A549 (cell line): ENCODE data around the gene HLA-DMA. TPM values are rescaled to one million over a fixed set of nuclear protein-coding genes. Genes with fewer than 3 reads are reported as not detected.

ENCODE experiments used
- ATAC-seq, 2 experiments: fragments of 200-7000 bp in 1 of 2; fragments of >200 bp in 1 of 2; cut with Nextera tagmentation in 1 of 2; cut with Tn5 transposase in 1 of 2; 3 replicates each; pipeline versions ENCODE4 v1.8.0 to v1.9.1; 2018 to 2020; ENCODE audit warnings: mild to moderate bottlenecking in 1 of 2, moderate library complexity in 1 of 2
- CTCF ChIA-PET: fragments of 300-600 bp; sonication (Branson Sonifier 250); formaldehyde crosslinking; extraction: SDS; loops from one replicate; lab custom pipeline; 2021; ENCODE audit warnings: antibody characterized with exemption, inconsistent platforms; lab: Yijun Ruan, JAX
- POLR2A ChIA-PET: fragments of 350-600 bp; formaldehyde crosslinking; extraction: SDS; loops from one replicate; lab custom pipeline; 2021; ENCODE audit warnings: antibody characterized with exemption, inconsistent platforms; lab: Yijun Ruan, JAX
- DNase-seq, 2 experiments: peaks; one replicate each; pipeline versions ENCODE4 v3.0.0 to v3.0.0-alpha.2; 2011 to 2016; ENCODE audit warnings: low read depth in 1 of 2, low spot score in 1 of 2
- FAIRE-seq: peaks from 2 replicates; lab custom pipeline; 2011; peaks lifted over from hg19 to GRCh38; lab: Jason Lieb, UNC
- H3K27ac ChIP-seq, 2 experiments: fragments of >200 bp; sonication (Bioruptor Twin); formaldehyde crosslinking; 3 replicates each; pipeline ENCODE4 v1.5.1; 2016 to 2017
- H3K4me1 ChIP-seq: fragments of >200 bp; sonication (Bioruptor Twin); formaldehyde crosslinking; 3 replicates; pipeline ENCODE4 v1.6.1; 2016
- H3K4me2 ChIP-seq: fragments of >200 bp; sonication (Bioruptor Twin); formaldehyde crosslinking; 3 replicates; pipeline ENCODE4 v1.6.1; 2016
- H3K4me3 ChIP-seq: fragments of >200 bp; sonication (Bioruptor Twin); formaldehyde crosslinking; 3 replicates; pipeline ENCODE4 v1.5.1; 2016
- H3K9me3 ChIP-seq: fragments of >200 bp; sonication (Bioruptor Twin); formaldehyde crosslinking; 3 replicates; pipeline ENCODE4 v1.6.1; 2016
- CBX8 ChIP-seq: fragments of 200-600 bp; sonication (generic); IDR thresholded peaks from 2 replicates; pipeline ENCODE4 v1.6.1; 2016
- ESRRA ChIP-seq: fragments of 150-350 bp; IDR thresholded peaks from 2 replicates; pipeline ENCODE4 v1.6.1; 2014; ENCODE audit warnings: mild to moderate bottlenecking, low read length, borderline replicate concordance
- HEYL ChIP-seq: fragments of 250-450 bp; sonication (Bioruptor Pico); IDR thresholded peaks from 2 replicates; pipeline ENCODE4 v1.8.0; 2021; ENCODE audit warnings: mild to moderate bottlenecking, moderate library complexity
- HOXB13 ChIP-seq: fragments of 250-450 bp; sonication (Bioruptor Pico); IDR thresholded peaks from 2 replicates; pipeline ENCODE4 v1.5.0; 2020; ENCODE audit warnings: low read depth, mild to moderate bottlenecking, moderate library complexity
- JUN ChIP-seq, 2 experiments: fragments of >200 bp; sonication (Bioruptor Twin); formaldehyde crosslinking; IDR thresholded peaks; 2 replicates in 1 of 2; 3 replicates in 1 of 2; pipeline ENCODE4 v1.6.1; 2016 to 2017
- KDM1A ChIP-seq: fragments of 200-600 bp; sonication (generic); IDR thresholded peaks from 2 replicates; pipeline ENCODE4 v1.6.1; 2016; ENCODE audit warnings: low read depth, mild to moderate bottlenecking
- MAZ ChIP-seq: fragments of 150-350 bp; IDR thresholded peaks from 2 replicates; pipeline ENCODE4 v1.6.1; 2014; ENCODE audit warnings: antibody characterized with exemption, low read depth, low read length, borderline replicate concordance
- NR3C1 ChIP-seq: fragments of >200 bp; sonication (Bioruptor Twin); formaldehyde crosslinking; IDR thresholded peaks from 3 replicates; pipeline ENCODE4 v1.6.1; 2017
- PHF8 ChIP-seq: fragments of 200-600 bp; sonication (generic); IDR thresholded peaks from 2 replicates; pipeline ENCODE4 v1.6.1; 2016; ENCODE audit warnings: low read depth, mild to moderate bottlenecking, antibody characterized with exemption, moderate library complexity, borderline replicate concordance
- POLR2A ChIP-seq: IDR thresholded peaks from 2 replicates; pipeline ENCODE4 v1.6.1; 2012; ENCODE audit warnings: mild to moderate bottlenecking, low read length
- POLR2AphosphoS2 ChIP-seq: conservative IDR thresholded peaks from 2 replicates; pipeline ENCODE4 v1.6.1; 2012; ENCODE audit warnings: low read length, improper control_type of control experiment, inconsistent platforms
- RAD21 ChIP-seq, 2 experiments: fragments of >200 bp in 1 of 2; sonication (Bioruptor Twin) in 1 of 2; formaldehyde crosslinking in 1 of 2; IDR thresholded peaks in 1 of 2; conservative IDR thresholded peaks in 1 of 2; 2 replicates in 1 of 2; 3 replicates in 1 of 2; pipeline ENCODE4 v1.6.1; 2012 to 2018; ENCODE audit warnings: inconsistent platforms in 1 of 2
- RARB ChIP-seq: fragments of 250-450 bp; sonication (Bioruptor Pico); IDR thresholded peaks from 2 replicates; pipeline ENCODE4 v1.8.0; 2021; ENCODE audit warnings: mild to moderate bottlenecking, moderate library complexity
- RFX5 ChIP-seq: fragments of 450-650 bp; IDR thresholded peaks from 2 replicates; pipeline ENCODE4 v1.7.1; 2014; ENCODE audit warnings: antibody characterized with exemption, mild to moderate bottlenecking, moderate library complexity
- SMC3 ChIP-seq: fragments of >200 bp; sonication (Bioruptor Twin); formaldehyde crosslinking; IDR thresholded peaks from 3 replicates; pipeline ENCODE4 v1.6.1; 2018; ENCODE audit warnings: inconsistent platforms
- TFCP2L1 ChIP-seq: fragments of 250-450 bp; sonication (Bioruptor Pico); IDR thresholded peaks from 2 replicates; pipeline ENCODE4 v1.5.0; 2021; ENCODE audit warnings: mild to moderate bottlenecking
- TP53 ChIP-seq: fragments of 250-450 bp; sonication (Bioruptor Pico); IDR thresholded peaks from 2 replicates; pipeline ENCODE4 v1.5.0; 2021; ENCODE audit warnings: mild to moderate bottlenecking, moderate library complexity
- ZC3H11A ChIP-seq: fragments of 450-650 bp; IDR thresholded peaks from 2 replicates; pipeline ENCODE4 v1.6.1; 2014; ENCODE audit warnings: antibody characterized with exemption, mild to moderate bottlenecking
- ZNF302 ChIP-seq: fragments of 250-450 bp; sonication (Bioruptor Pico); IDR thresholded peaks from 2 replicates; pipeline ENCODE4 v1.9.0; 2021; ENCODE audit warnings: inconsistent platforms, mild to moderate bottlenecking, moderate library complexity
- ZSCAN20 ChIP-seq: fragments of 250-450 bp; sonication (Bioruptor Pico); IDR thresholded peaks from 2 replicates; pipeline ENCODE4 v1.8.0; 2022; ENCODE audit warnings: mild to moderate bottlenecking, moderate library complexity
- WGBS: methylation state at CpG from one replicate; pipeline ENCODE4 v1.1.6; 2017; ENCODE audit errors: missing lambda C conversion rate; 5-methylcytosine and 5-hydroxymethylcytosine counted together
- polyA plus RNA-seq, 4 experiments: library from polyadenylated mRNA; depleted of rRNA in 3 of 4; stranded (reverse); fragments of >200 nt; fragmentation: RNase III in 1 of 4; extraction: RNeasy Plus Mini Kit Qiagen cat#74134 plus additional on column Dnase treatment in 1 of 4; gene quantifications; 2 replicates in 3 of 4; 3 replicates in 1 of 4; pipeline ENCODE4 v1.2.3, GENCODE V29; 2011 to 2017
- TF ChIP-seq, protein P1 (sequence below): fragments of >200 bp; sonication (Bioruptor Twin); formaldehyde crosslinking; IDR thresholded peaks from 3 replicates; pipeline ENCODE4 v1.5.1; 2016
- TF ChIP-seq, protein P2 (sequence below): fragments of 450-650 bp; IDR thresholded peaks from 2 replicates; pipeline ENCODE4 v1.6.1; 2014; ENCODE audit warnings: antibody characterized with exemption
- TF ChIP-seq, protein P3 (sequence below): fragments of 200-600 bp; sonication (generic); IDR thresholded peaks from 2 replicates; pipeline ENCODE4 v1.6.1; 2016; ENCODE audit warnings: antibody characterized with exemption, mild to moderate bottlenecking, moderate library complexity
- TF ChIP-seq, protein P4 (sequence below): IDR thresholded peaks from 2 replicates; pipeline ENCODE4 v1.6.1; 2012; ENCODE audit warnings: low read depth, borderline replicate concordance

HLA-DMA gene
- polyA plus RNA-seq, 2 of the 4 experiments (the other 2 are of a cell fraction): 2.5 to 5.6 TPM

DNA sequence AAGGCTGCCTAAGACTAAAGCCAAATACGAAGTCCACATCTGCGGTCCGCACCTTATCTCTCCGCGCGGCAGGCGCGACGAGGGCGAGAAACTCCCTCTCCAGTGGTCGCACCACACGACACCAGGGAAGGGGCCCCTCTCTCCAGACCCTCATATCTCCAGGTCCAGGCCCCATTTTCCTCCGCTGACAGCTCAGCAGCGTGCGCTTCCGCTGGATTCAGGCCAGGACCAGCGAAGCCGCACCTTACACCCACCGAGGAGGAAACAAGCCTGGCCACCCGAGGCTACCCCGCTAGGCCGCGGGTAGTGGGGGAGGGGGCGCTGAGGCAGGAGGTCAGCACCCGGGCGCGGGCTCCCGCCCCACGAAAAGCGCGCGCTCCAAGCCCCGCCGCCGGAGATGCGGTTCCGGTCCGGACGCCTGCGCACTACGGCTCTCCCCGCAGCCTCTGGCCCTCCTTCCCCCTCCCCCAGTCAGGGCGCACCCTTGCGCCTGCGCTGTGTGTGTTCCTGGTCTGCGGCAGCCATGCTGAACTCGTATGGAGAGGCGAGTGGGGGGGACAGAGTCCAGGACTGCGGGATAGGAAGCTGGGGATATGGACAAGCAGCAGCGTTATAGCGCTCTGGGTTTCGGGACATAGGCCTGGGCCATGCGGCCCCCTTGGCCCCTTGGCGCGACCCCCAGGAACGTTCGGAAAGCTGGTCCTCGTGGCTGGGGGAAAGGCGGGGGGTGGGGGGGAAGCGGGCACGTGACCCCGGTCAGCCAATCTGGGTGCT is 15.4 kb upstream of the HLA-DMA start, which contains the start of gene BRD2 (continued):
- TF ChIP-seq, protein P1, sequence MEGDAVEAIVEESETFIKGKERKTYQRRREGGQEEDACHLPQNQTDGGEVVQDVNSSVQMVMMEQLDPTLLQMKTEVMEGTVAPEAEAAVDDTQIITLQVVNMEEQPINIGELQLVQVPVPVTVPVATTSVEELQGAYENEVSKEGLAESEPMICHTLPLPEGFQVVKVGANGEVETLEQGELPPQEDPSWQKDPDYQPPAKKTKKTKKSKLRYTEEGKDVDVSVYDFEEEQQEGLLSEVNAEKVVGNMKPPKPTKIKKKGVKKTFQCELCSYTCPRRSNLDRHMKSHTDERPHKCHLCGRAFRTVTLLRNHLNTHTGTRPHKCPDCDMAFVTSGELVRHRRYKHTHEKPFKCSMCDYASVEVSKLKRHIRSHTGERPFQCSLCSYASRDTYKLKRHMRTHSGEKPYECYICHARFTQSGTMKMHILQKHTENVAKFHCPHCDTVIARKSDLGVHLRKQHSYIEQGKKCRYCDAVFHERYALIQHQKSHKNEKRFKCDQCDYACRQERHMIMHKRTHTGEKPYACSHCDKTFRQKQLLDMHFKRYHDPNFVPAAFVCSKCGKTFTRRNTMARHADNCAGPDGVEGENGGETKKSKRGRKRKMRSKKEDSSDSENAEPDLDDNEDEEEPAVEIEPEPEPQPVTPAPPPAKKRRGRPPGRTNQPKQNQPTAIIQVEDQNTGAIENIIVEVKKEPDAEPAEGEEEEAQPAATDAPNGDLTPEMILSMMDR: no peak
- no peak for TF ChIP-seq CBX8
- TF ChIP-seq RARB (CRISPR knock-in tag): 0 out of 2 replicates have a peak, but pooled peaks have one; percentile 28
- TF ChIP-seq POLR2AphosphoS2: no peak
- TF ChIP-seq JUN (IDR thresholded peaks at IDR 0.05): peak; percentile 28 to 69; a peak in 4 of 5 replicates

DNA sequence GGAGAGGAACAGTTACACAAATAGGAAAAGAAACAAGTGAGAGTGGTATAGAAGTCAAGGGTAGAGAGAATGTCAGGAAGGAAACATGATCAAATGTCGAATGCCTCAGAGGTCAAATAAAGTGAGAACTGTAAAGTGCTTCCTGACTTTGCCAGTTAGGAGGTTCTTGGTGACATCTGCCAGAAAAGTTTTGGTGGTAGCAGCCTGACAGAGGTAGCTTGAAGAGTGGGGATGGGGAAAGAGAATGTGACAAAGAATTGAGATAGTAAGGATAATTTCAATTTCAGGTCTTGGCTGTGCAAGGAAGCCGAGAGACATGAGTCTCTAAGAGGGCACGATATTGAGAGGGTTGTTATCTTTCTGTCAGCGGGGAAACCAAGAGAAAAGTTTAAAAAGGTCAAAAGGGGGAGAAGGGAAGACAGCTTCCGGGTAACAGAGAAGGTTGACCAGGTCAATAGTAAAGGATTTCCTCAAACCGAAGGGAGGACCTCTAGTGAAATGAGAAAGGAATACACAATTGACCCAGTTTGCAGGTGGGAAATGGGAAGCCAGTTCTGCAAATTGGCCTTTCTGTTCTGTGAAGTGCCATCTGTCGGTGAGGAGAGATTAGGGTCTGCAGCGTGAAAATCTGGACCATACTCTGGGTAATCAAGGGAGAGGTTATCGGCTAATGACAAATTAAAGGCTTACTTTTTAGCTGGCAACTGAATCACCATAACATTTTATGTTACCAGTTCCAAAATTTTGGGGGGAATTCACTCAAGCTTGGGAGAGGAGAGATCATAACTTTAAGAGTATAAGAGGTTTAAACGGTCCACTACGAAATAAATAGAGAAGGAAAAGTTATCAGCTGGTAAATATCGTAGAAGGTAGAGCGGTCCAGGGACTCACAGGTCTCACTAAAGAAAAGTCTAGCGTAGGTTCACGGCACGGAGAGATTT is 14.5 kb upstream of the HLA-DMA start:
- H3K4me1 ChIP-seq: peaks cover 17% of the 10 kb centered on the region
- ChIA-PET POLR2A (interaction anchor here (0.7 to 1.8 kb wide), 6 partner anchors 17 to 305 kb away, joined by 3 to 10 read pairs (median 4); partner anchors contain the start of genes RING1, RPS18, TAP2 and VPS52), CTCF (interaction anchor here (0.7 to 4.3 kb wide), 23 partner anchors 8 to 142 kb away, joined by 3 to 63 read pairs (median 5); partner anchors contain the start of genes HLA-DMA and TAP2)
- TF ChIP-seq ESRRA (no peak), ZNF302 (CRISPR knock-in tag) (no peak), RFX5 (0 out of 2 replicates have a peak, but pooled peaks have one; percentile 49), MAZ (no peak), ZC3H11A (no peak), NR3C1 (no peak), ZSCAN20 (CRISPR knock-in tag) (no peak), KDM1A (no peak), POLR2A (no peak), TFCP2L1 (CRISPR knock-in tag) (no peak), RAD21 (conservative IDR thresholded peaks at IDR 0.05 in 1 of 2, IDR thresholded peaks at IDR 0.05 in 1 of 2) (peak; percentile 28 to 29; a peak in 2 of 5 replicates), RARB (CRISPR knock-in tag) (no peak), PHF8 (no peak), POLR2AphosphoS2 (no peak), HEYL (CRISPR knock-in tag) (no peak), HOXB13 (CRISPR knock-in tag) (no peak), TP53 (CRISPR knock-in tag) (no peak), SMC3 (peak; percentile 54; the same call in 2 of the 3 replicates)
- TF ChIP-seq, protein P1: peak; percentile 62
- TF ChIP-seq, protein P2, sequence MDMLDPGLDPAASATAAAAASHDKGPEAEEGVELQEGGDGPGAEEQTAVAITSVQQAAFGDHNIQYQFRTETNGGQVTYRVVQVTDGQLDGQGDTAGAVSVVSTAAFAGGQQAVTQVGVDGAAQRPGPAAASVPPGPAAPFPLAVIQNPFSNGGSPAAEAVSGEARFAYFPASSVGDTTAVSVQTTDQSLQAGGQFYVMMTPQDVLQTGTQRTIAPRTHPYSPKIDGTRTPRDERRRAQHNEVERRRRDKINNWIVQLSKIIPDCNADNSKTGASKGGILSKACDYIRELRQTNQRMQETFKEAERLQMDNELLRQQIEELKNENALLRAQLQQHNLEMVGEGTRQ: no peak
- TF ChIP-seq, protein P3, sequence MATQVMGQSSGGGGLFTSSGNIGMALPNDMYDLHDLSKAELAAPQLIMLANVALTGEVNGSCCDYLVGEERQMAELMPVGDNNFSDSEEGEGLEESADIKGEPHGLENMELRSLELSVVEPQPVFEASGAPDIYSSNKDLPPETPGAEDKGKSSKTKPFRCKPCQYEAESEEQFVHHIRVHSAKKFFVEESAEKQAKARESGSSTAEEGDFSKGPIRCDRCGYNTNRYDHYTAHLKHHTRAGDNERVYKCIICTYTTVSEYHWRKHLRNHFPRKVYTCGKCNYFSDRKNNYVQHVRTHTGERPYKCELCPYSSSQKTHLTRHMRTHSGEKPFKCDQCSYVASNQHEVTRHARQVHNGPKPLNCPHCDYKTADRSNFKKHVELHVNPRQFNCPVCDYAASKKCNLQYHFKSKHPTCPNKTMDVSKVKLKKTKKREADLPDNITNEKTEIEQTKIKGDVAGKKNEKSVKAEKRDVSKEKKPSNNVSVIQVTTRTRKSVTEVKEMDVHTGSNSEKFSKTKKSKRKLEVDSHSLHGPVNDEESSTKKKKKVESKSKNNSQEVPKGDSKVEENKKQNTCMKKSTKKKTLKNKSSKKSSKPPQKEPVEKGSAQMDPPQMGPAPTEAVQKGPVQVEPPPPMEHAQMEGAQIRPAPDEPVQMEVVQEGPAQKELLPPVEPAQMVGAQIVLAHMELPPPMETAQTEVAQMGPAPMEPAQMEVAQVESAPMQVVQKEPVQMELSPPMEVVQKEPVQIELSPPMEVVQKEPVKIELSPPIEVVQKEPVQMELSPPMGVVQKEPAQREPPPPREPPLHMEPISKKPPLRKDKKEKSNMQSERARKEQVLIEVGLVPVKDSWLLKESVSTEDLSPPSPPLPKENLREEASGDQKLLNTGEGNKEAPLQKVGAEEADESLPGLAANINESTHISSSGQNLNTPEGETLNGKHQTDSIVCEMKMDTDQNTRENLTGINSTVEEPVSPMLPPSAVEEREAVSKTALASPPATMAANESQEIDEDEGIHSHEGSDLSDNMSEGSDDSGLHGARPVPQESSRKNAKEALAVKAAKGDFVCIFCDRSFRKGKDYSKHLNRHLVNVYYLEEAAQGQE: no peak
- TF ChIP-seq, protein P4, sequence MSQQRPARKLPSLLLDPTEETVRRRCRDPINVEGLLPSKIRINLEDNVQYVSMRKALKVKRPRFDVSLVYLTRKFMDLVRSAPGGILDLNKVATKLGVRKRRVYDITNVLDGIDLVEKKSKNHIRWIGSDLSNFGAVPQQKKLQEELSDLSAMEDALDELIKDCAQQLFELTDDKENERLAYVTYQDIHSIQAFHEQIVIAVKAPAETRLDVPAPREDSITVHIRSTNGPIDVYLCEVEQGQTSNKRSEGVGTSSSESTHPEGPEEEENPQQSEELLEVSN: no peak
- ATAC-seq (no peak), FAIRE-seq (no peak), DNase-seq (peak in 1 of 2 experiments; percentile 80)
- no peaks in the 10 kb centered on the region for H3K9me3 ChIP-seq
- peak overlapping the region; percentile 71 for H3K4me3 ChIP-seq
- H3K4me2 ChIP-seq: peak overlapping the region; percentile 95
- peak overlapping the region; percentile 99 to 100 for H3K27ac ChIP-seq
- 2% methylated on average over 16 of the region's 16 CpGs for WGBS
